GM23338 (cell line): ENCODE measurements around the gene FAM9C. TPM values are rescaled to one million over a fixed set of nuclear protein-coding genes. Genes with fewer than 3 reads are reported as not detected.

Source experiments
- ATAC-seq: fragments of 200-7000 bp; cut with Tn5 transposase; 3 replicates; pipeline ENCODE4 v1.9.1; 2020
- DNase-seq: peaks from one replicate; pipeline ENCODE4 v3.0.0-alpha.2; 2015; ENCODE audit warnings: low spot score
- H2AFZ ChIP-seq: fragments of 200-600 bp; sonication (generic); 2 replicates; pipeline ENCODE4 v1.8.0; 2016; ENCODE audit warnings: antibody characterized with exemption, mild to moderate bottlenecking, moderate library complexity
- H3F3A ChIP-seq: fragments of 200-600 bp; sonication (generic); replicated peaks from 2 replicates; pipeline ENCODE4 v1.8.0; 2017; ENCODE audit warnings: antibody characterized with exemption, mixed run types, low read depth
- H3K27ac ChIP-seq: fragments of 200-600 bp; sonication (generic); 2 replicates; pipeline ENCODE4 v1.6.1; 2016; ENCODE audit warnings: low read depth
- H3K27me3 ChIP-seq: fragments of 200-600 bp; sonication (generic); 2 replicates; pipeline ENCODE4 v1.8.0; 2016; ENCODE audit warnings: mild to moderate bottlenecking, mixed run types, moderate library complexity; ENCODE audit not compliant: insufficient read depth
- H3K36me3 ChIP-seq: fragments of 200-600 bp; sonication (generic); 2 replicates; pipeline ENCODE4 v1.8.0; 2016; ENCODE audit warnings: mild to moderate bottlenecking; ENCODE audit not compliant: insufficient read depth
- H3K4me1 ChIP-seq: fragments of 200-600 bp; sonication (generic); 2 replicates; pipeline ENCODE4 v1.8.0; 2016; ENCODE audit warnings: mild to moderate bottlenecking, moderate library complexity; ENCODE audit not compliant: insufficient read depth
- H3K4me2 ChIP-seq: fragments of 200-600 bp; sonication (generic); 2 replicates; pipeline ENCODE4 v1.7.1; 2017; ENCODE audit warnings: mixed run types
- H3K4me3 ChIP-seq: fragments of 200-600 bp; sonication (generic); 2 replicates; pipeline ENCODE4 v1.6.1; 2016; ENCODE audit warnings: mixed run types
- H3K79me2 ChIP-seq: fragments of 200-600 bp; sonication (generic); replicated peaks from 2 replicates; pipeline ENCODE4 v1.8.0; 2017; ENCODE audit warnings: mild to moderate bottlenecking; ENCODE audit not compliant: insufficient read depth
- H3K9me2 ChIP-seq: fragments of 200-600 bp; sonication (generic); 2 replicates; pipeline ENCODE4 v1.8.0; 2017; ENCODE audit not compliant: insufficient read depth
- H4K20me1 ChIP-seq: fragments of 200-600 bp; sonication (generic); replicated peaks from 2 replicates; pipeline ENCODE4 v1.8.0; 2017; ENCODE audit warnings: mild to moderate bottlenecking; ENCODE audit not compliant: insufficient read depth
- H3K27ac Mint-ChIP-seq: 2 replicates; pipeline ENCODE4 v1.8.0; 2020; ENCODE audit warnings: inconsistent platforms, mild to moderate bottlenecking, moderate library complexity, mixed read lengths
- H3K27me3 Mint-ChIP-seq: 3 replicates; pipeline ENCODE4 v1.8.0; 2022; ENCODE audit warnings: low read depth, mild to moderate bottlenecking, moderate library complexity, mixed read lengths, inconsistent platforms; ENCODE audit not compliant: insufficient read depth, poor library complexity
- H3K36me3 Mint-ChIP-seq: 3 replicates; pipeline ENCODE4 v1.8.0; 2021; ENCODE audit warnings: low read depth, mild to moderate bottlenecking, inconsistent platforms, moderate library complexity, mixed read lengths
- H3K4me1 Mint-ChIP-seq: 3 replicates; pipeline ENCODE4 v1.8.0; 2020; ENCODE audit warnings: mild to moderate bottlenecking, inconsistent platforms, mixed read lengths
- H3K4me3 Mint-ChIP-seq: 3 replicates; pipeline ENCODE4 v1.8.0; 2021; ENCODE audit warnings: moderate library complexity, mild to moderate bottlenecking, inconsistent platforms, mixed read lengths
- H3K9me3 Mint-ChIP-seq: 3 replicates; pipeline ENCODE4 v1.8.0; 2020; ENCODE audit warnings: moderate library complexity, mild to moderate bottlenecking, inconsistent platforms, mixed read lengths
- ETS1 ChIP-seq: IDR thresholded peaks from 2 replicates; pipeline ENCODE4 v1.6.1; 2016; ENCODE audit warnings: antibody characterized with exemption
- EZH2 ChIP-seq: fragments of 200-600 bp; sonication (generic); IDR thresholded peaks from one replicate; pipeline ENCODE4 v1.8.0; 2017; ENCODE audit warnings: antibody characterized with exemption, mild to moderate bottlenecking, low read depth; ENCODE audit not compliant: unreplicated experiment
- JUNB ChIP-seq: IDR thresholded peaks from one replicate; pipeline ENCODE4 v1.6.1; 2016; ENCODE audit warnings: antibody characterized with exemption; ENCODE audit not compliant: unreplicated experiment
- NANOG ChIP-seq: IDR thresholded peaks from 2 replicates; pipeline ENCODE4 v1.6.1; 2016; ENCODE audit warnings: antibody characterized with exemption, borderline replicate concordance
- POLR2AphosphoS5 ChIP-seq: IDR thresholded peaks from 2 replicates; pipeline ENCODE4 v1.6.1; 2016; ENCODE audit warnings: antibody characterized with exemption, low read depth
- STAT1 ChIP-seq: IDR thresholded peaks from one replicate; pipeline ENCODE4 v1.6.1; 2016; ENCODE audit warnings: antibody characterized with exemption; ENCODE audit not compliant: unreplicated experiment
- polyA plus RNA-seq: library from polyadenylated mRNA; unstranded; fragments of >200 nt; fragmentation: Nextera tagmentation; extraction: Ambion mirVana; gene quantifications from 2 replicates; pipeline ENCODE4 v1.2.1, GENCODE V29; 2016
- total RNA-seq: library from RNA; depleted of rRNA; stranded (reverse); fragments of >200 nt; shearing (Covaris generic); gene quantifications from 2 replicates; pipeline ENCODE4 v1.2.3, GENCODE V29; 2014
- TF ChIP-seq, protein P1 (sequence below): fragments of 250-450 bp; sonication (Bioruptor Pico); IDR thresholded peaks from 2 replicates; pipeline ENCODE4 v1.5.0; 2020; ENCODE audit warnings: mild to moderate bottlenecking, moderate library complexity

FAM9C gene
- total and polyA plus RNA-seq, 2 experiments from 2014 or later: 0.08 TPM; not detected in 1

DNA sequence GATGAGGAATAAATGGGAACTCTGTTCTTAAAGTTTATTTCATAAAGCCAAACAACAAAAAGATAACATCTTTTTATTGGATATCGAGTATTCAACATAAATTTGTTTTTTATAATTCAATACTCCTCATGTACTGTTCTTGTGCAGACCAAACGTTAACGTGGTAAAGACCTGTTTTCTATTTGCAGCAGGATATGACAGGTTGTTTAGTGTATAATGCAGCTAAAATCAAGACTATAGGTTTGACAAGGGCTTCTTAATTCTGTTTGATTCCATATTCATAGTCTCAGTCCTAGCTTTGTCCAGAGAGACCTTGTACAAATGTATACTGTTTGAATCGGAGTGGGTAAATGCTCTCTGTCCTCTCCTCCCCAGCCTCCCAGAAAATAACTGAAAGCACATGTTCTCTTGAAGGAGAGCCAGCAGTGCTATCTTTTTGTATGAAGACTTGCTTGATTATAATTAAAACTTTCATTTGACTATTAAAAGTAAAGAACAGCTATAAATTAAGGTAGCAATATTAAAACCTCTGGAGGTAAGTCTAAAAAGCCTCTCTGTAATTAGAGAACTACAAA is 51.8 kb downstream of the FAM9C start (continued):
- TF ChIP-seq, protein P1, sequence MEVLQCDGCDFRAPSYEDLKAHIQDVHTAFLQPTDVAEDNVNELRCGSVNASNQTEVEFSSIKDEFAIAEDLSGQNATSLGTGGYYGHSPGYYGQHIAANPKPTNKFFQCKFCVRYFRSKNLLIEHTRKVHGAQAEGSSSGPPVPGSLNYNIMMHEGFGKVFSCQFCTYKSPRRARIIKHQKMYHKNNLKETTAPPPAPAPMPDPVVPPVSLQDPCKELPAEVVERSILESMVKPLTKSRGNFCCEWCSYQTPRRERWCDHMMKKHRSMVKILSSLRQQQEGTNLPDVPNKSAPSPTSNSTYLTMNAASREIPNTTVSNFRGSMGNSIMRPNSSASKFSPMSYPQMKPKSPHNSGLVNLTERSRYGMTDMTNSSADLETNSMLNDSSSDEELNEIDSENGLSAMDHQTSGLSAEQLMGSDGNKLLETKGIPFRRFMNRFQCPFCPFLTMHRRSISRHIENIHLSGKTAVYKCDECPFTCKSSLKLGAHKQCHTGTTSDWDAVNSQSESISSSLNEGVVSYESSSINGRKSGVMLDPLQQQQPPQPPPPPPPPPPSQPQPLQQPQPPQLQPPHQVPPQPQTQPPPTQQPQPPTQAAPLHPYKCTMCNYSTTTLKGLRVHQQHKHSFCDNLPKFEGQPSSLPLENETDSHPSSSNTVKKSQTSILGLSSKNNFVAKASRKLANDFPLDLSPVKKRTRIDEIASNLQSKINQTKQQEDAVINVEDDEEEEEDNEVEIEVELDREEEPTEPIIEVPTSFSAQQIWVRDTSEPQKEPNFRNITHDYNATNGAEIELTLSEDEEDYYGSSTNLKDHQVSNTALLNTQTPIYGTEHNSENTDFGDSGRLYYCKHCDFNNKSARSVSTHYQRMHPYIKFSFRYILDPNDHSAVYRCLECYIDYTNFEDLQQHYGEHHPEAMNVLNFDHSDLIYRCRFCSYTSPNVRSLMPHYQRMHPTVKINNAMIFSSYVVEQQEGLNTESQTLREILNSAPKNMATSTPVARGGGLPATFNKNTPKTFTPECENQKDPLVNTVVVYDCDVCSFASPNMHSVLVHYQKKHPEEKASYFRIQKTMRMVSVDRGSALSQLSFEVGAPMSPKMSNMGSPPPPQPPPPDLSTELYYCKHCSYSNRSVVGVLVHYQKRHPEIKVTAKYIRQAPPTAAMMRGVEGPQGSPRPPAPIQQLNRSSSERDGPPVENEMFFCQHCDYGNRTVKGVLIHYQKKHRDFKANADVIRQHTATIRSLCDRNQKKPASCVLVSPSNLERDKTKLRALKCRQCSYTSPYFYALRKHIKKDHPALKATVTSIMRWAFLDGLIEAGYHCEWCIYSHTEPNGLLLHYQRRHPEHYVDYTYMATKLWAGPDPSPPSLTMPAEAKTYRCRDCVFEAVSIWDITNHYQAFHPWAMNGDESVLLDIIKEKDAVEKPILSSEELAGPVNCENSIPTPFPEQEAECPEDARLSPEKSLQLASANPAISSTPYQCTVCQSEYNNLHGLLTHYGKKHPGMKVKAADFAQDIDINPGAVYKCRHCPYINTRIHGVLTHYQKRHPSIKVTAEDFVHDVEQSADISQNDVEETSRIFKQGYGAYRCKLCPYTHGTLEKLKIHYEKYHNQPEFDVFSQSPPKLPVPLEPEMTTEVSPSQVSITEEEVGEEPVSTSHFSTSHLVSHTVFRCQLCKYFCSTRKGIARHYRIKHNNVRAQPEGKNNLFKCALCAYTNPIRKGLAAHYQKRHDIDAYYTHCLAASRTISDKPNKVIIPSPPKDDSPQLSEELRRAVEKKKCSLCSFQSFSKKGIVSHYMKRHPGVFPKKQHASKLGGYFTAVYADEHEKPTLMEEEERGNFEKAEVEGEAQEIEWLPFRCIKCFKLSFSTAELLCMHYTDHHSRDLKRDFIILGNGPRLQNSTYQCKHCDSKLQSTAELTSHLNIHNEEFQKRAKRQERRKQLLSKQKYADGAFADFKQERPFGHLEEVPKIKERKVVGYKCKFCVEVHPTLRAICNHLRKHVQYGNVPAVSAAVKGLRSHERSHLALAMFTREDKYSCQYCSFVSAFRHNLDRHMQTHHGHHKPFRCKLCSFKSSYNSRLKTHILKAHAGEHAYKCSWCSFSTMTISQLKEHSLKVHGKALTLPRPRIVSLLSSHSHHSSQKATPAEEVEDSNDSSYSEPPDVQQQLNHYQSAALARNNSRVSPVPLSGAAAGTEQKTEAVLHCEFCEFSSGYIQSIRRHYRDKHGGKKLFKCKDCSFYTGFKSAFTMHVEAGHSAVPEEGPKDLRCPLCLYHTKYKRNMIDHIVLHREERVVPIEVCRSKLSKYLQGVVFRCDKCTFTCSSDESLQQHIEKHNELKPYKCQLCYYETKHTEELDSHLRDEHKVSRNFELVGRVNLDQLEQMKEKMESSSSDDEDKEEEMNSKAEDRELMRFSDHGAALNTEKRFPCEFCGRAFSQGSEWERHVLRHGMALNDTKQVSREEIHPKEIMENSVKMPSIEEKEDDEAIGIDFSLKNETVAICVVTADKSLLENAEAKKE (CRISPR knock-in tag): no peak

- no peak overlapping the region for H3K4me3 ChIP-seq
- H3K4me1 Mint-ChIP-seq: peaks cover 6% of the 10 kb centered on the region; the same call in 2 of the 3 replicates
- peaks cover under 1% of the 10 kb centered on the region; the same call in 2 of the 3 replicates for H3K9me3 Mint-ChIP-seq
- no peak overlapping the region for H3K27ac ChIP-seq
- ATAC-seq: no peak
- no peaks in the 10 kb centered on the region for H3K9me2 ChIP-seq
- no peaks in the 10 kb centered on the region for H3K36me3 ChIP-seq
- no peak overlapping the region for H3K27ac Mint-ChIP-seq
- no peak for TF ChIP-seq JUNB
- no peak for TF ChIP-seq NANOG
- no peak for TF ChIP-seq EZH2
- TF ChIP-seq, protein P1 (CRISPR knock-in tag): no peak
- TF ChIP-seq ETS1: no peak
- no peak for TF ChIP-seq STAT1
- TF ChIP-seq POLR2AphosphoS5: no peak
- no peak for DNase-seq
- H4K20me1 ChIP-seq: no peaks in the 10 kb centered on the region
- no peak overlapping the region for H3K4me2 ChIP-seq
- H3K27me3 ChIP-seq: no peaks in the 10 kb centered on the region
- H3K36me3 Mint-ChIP-seq: peaks cover 7% of the 10 kb centered on the region; the same call in 2 of the 3 replicates
- H3K79me2 ChIP-seq: no peaks in the 10 kb centered on the region
- H3K4me3 Mint-ChIP-seq: no peak overlapping the region
- peaks cover 4% of the 10 kb centered on the region for H3K27me3 Mint-ChIP-seq
- H3F3A ChIP-seq: no peaks in the 10 kb centered on the region
- H2AFZ ChIP-seq: no peak overlapping the region
- H3K4me1 ChIP-seq: 0 out of 2 replicates have a peak, but pooled peaks cover 5% of the 10 kb centered on the region
These were observed 52.8 kb downstream of the FAM9C start for GRCh38 chrX:12991575-12991974.
